Measurements from ENCODE around the gene P3R3URF. TPM values are rescaled to one million over a fixed set of nuclear protein-coding genes. Genes with fewer than 3 reads are reported as not detected.

P3R3URF gene
- polyA plus RNA-seq, 5 donors, result not detected

- peak; percentile 99 for DNase-seq
Observed at GRCh38 chr1:46132529-46133180, 43.6 kb downstream of the P3R3URF start, which contains the start of gene PIK3R3. Gene PIK3R3 (minus strand): TSS chr1:46132629. CDS start chr1:46131952, 677 bp downstream.

DNA sequence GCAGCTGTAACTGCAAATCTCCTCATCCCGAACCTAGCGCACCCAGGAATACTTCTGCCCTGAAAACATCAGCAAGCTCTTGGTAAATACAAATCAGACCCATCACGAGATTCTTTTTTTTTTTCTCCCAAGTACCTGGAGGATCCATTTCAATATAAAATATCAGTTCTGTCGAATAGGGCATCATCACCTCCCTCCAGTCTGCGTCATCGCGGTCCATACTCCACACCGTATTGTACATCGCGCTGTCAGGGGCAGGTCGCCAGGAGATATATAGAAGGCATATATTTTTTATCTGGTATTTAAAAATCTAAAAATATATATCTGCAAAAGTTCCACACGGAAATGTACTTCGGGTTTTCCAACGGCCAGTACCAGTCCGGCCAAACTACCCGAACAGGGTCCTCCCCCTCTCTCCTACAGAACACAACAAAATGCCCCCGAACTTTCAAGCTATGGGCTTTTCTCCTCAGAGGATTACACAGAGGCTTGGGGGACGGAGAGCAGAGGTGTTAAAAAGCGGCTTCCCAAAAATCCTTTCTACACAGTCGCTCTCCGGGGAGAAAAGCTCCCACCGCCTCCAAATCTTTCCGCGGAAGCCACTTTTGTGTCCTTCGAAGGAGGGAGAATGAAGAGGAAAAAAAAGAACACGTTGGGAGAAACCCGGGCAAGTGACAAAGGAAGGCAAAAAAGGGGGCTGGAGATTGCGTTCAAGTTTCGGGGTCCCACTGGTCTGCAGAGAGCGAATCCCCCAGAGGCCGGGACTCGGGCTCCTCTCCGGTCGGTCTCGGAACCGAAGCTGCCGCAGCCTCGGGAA lies 44.4 kb downstream of the P3R3URF start:
- peak in 1 of 2 donors; percentile 46 for DNase-seq

- no peak for DNase-seq
Observed at GRCh38 chr1:46131093-46131492, 45.2 kb downstream of the P3R3URF start.

- DNase-seq, result no peak
Observed at GRCh38 chr1:46130606-46131005, 45.7 kb downstream of the P3R3URF start.

DNA sequence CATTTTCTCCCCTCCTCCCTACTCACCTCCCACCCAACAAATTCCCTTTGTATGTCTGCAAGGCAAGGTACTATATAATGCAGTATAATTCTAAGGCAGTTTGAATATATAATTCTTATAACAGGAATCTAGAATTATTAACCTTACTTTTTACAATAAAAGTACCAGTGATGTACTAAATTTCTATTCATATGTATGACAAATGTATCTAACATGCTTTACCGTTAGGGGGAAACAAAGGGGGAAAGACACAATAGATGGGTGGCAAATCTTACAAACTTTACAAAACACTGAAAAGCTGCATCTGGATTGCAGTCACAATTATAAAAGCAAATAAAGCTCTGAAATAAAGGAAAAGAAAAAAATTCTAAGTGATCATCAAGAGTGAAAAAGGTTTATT lies 46.2 kb downstream of the P3R3URF start:
- DNase-seq, result no peak

DNA sequence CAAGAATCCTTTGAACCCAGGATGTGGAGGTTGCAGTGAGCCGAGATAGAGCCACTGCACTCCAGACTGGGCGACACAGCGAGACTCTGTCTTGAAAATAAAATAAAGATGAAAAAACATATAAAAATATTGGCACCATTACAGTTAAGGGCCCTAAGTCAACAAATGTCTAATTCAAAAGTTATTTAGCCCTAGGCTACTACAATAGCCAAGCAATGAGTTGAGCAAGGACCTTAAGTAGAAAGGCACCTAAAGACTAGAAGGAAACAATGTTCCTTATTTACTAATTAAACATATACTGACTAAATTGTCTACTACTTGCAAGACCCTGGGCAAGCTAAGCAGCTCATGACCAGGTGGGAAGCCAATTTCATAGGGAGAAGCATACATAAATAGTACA lies 47.9 kb downstream of the P3R3URF start:
- no peak for DNase-seq

Other genes with a start within 250 kb of the P3R3URF start
- gene PIK3R3, start 43.9 kb downstream of the P3R3URF start, polyA plus RNA-seq (ENCODE audit: insufficient read depth in 1 of 5, insufficient read length in 5 of 5, low replicate concordance in 1 of 5), result 10 to 100 TPM; 16.4 to 35.7 (median 22.5) TPM
- gene TSPAN1, start 1.4 kb downstream of the P3R3URF start, polyA plus RNA-seq (ENCODE audit: insufficient read depth in 1 of 5, insufficient read length in 5 of 5, low replicate concordance in 1 of 5), result 10 to 100 TPM in 2 of 5 donors, 1 to 10 TPM in 3; 2.0 to 15.0 (median 8.9) TPM
- gene POMGNT1, start 21.9 kb upstream of the P3R3URF start, polyA plus RNA-seq (ENCODE audit: insufficient read depth in 1 of 5, insufficient read length in 5 of 5, low replicate concordance in 1 of 5), result 10 to 100 TPM; 57.1 to 80.9 (median 74.9) TPM
- 1 to 10 TPM in 3 of 5 donors, under 1 TPM in 2; 0.79 to 1.3 (median 1.2) TPM for gene LURAP1, start 26.8 kb upstream of the P3R3URF start, polyA plus RNA-seq (ENCODE audit: insufficient read depth in 1 of 5, insufficient read length in 5 of 5, low replicate concordance in 1 of 5)
- gene RAD54L, start 71.3 kb upstream of the P3R3URF start, polyA plus RNA-seq (ENCODE audit: insufficient read depth in 1 of 5, insufficient read length in 5 of 5, low replicate concordance in 1 of 5), result 10 to 100 TPM in 3 of 5 donors, 1 to 10 TPM in 2; 6.2 to 15.6 (median 12.9) TPM
- gene LRRC41, start 127.1 kb upstream of the P3R3URF start, polyA plus RNA-seq (ENCODE audit: insufficient read depth in 1 of 5, insufficient read length in 5 of 5, low replicate concordance in 1 of 5), result 10 to 100 TPM; 66.0 to 85.9 (median 84.0) TPM
- gene UQCRH, start 127.2 kb upstream of the P3R3URF start, polyA plus RNA-seq (ENCODE audit: insufficient read depth in 1 of 5, insufficient read length in 5 of 5, low replicate concordance in 1 of 5), result 100 to 1,000 TPM; 304 to 405 (median 324) TPM
- gene NSUN4, start 164.3 kb upstream of the P3R3URF start, polyA plus RNA-seq (ENCODE audit: insufficient read depth in 1 of 5, insufficient read length in 5 of 5, low replicate concordance in 1 of 5), result 10 to 100 TPM; 20.6 to 25.0 (median 21.9) TPM
- gene FAAH, start 217.8 kb upstream of the P3R3URF start, polyA plus RNA-seq (ENCODE audit: insufficient read depth in 1 of 5, insufficient read length in 5 of 5, low replicate concordance in 1 of 5), result 10 to 100 TPM; 14.9 to 24.7 (median 21.4) TPM

All from right lung (tissue), 5 donors.